22Rv1 (cell line): Measurements from ENCODE around the gene ASB15.

Experiments used
- H3K27ac ChIP-seq: fragments of 450-650 bp; 2 replicates; pipeline ENCODE4 v1.5.1; 2017
- ZFX ChIP-seq: fragments of 450-650 bp; IDR thresholded peaks from 2 replicates; pipeline ENCODE4 v1.6.1; 2017; ENCODE audit warnings: antibody characterized with exemption, borderline replicate concordance
- TF ChIP-seq, protein P1 (sequence below): fragments of 450-650 bp; IDR thresholded peaks from 2 replicates; pipeline ENCODE4 v1.5.1; 2017; ENCODE audit warnings: mild to moderate bottlenecking

Gene ASB15

DNA sequence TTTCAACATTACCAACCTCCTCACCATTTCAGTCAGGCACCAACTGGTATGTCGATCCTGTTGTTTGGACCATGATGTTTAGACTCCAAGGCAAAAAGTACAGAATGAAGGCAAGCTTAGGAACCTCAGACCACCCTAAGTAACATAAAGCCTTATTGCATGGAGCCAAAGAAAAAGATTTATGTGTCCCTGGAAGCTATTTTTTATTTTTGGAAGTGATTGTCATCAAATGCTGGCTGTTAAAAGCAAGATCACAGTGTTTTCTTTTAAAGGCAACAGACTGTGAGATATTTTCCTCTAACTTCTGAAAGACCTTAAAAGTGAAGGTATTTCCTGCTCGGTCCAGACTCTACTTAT is 8.2 kb downstream of the ASB15 start:
- no peak overlapping the region for H3K27ac ChIP-seq

DNA sequence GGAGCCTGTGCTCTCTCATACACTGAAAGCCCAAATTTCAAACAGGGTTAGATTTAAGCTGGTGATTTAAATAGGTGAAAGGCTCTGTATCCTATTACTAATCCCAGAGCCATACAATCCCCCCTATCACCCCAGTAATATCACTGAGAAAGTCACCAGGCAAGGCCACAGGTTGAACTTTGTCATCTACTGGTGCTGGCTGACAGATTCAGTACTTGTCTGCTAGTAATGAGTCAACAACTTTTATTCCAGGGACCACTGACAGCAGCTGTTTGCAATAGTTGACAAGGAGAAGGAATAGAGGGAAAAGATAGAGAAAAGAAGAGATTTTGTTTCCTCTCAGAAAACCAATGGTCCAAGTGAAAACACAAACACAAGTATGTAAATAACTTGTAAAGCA is 10.4 kb downstream of the ASB15 start:
- TF ChIP-seq ZFX: no peak
- TF ChIP-seq, protein P1, sequence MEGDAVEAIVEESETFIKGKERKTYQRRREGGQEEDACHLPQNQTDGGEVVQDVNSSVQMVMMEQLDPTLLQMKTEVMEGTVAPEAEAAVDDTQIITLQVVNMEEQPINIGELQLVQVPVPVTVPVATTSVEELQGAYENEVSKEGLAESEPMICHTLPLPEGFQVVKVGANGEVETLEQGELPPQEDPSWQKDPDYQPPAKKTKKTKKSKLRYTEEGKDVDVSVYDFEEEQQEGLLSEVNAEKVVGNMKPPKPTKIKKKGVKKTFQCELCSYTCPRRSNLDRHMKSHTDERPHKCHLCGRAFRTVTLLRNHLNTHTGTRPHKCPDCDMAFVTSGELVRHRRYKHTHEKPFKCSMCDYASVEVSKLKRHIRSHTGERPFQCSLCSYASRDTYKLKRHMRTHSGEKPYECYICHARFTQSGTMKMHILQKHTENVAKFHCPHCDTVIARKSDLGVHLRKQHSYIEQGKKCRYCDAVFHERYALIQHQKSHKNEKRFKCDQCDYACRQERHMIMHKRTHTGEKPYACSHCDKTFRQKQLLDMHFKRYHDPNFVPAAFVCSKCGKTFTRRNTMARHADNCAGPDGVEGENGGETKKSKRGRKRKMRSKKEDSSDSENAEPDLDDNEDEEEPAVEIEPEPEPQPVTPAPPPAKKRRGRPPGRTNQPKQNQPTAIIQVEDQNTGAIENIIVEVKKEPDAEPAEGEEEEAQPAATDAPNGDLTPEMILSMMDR: no peak
- H3K27ac ChIP-seq: no peak overlapping the region

More for the DNA sequence above, 8.2 kb downstream of the ASB15 start:
- no peak for TF ChIP-seq ZFX
- TF ChIP-seq, protein P1: no peak

DNA sequence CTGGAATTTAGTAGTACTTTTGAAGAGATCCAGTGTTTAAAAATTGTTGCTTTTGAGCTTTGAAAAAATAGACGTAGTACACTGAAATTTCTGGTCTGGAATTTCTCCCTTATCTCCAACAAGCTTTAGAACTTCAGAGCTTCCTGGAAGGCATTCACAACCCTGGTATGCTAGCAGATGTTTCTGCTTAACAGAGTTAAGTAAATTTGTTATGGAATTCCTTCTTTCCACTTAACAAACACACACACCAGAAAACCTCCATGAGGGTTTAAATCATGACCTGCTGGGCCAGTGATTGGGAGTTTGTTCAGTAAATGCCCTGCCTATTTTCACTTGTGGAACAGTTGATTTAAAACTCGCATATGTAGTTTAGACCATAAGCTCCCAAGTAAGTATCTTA is 13.7 kb downstream of the ASB15 start:
- TF ChIP-seq, protein P1: no peak
- no peak for TF ChIP-seq ZFX
- no peak overlapping the region for H3K27ac ChIP-seq

DNA sequence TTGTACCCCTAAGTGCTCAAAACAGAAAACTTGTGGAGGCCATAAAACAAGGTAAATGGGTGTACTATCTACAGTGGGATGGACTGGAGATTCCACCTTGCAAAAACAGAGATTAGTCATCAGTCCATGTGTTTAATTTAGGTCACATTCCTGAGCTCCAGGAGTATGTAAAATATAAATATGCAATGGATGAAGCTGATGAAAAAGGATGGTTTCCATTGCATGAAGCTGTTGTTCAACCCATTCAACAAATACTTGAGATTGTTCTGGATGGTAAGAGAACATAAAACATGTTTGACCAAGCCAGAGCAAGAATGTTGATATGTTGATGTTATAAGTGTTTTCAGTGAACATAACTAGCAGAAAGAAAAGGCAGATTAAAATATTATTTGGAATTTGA is 14.6 kb downstream of the ASB15 start:
- no peak overlapping the region for H3K27ac ChIP-seq
- TF ChIP-seq, protein P1: no peak
- no peak for TF ChIP-seq ZFX

DNA sequence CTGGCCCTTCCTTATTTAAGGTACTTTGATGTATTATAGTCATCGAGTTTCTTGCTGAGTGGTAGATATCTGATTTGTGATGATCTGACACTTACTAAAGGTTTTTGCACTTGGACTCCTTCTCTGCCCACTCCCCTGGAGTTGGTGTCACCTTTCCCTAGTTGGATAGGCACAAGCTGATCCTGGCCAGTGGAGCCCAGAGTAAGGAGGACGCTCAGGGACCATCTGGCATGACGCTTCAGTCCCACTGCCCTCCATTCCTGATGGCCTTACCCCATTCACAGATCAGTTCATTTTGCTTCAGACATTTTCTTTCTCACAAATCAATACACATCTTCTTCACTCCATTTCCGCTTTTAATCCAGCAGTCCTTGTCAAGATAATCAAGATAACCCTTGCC is 20.1 kb downstream of the ASB15 start:
- no peak for TF ChIP-seq ZFX
- TF ChIP-seq, protein P1: no peak
- H3K27ac ChIP-seq: no peak overlapping the region; the same call in 1 of the 2 replicates

DNA sequence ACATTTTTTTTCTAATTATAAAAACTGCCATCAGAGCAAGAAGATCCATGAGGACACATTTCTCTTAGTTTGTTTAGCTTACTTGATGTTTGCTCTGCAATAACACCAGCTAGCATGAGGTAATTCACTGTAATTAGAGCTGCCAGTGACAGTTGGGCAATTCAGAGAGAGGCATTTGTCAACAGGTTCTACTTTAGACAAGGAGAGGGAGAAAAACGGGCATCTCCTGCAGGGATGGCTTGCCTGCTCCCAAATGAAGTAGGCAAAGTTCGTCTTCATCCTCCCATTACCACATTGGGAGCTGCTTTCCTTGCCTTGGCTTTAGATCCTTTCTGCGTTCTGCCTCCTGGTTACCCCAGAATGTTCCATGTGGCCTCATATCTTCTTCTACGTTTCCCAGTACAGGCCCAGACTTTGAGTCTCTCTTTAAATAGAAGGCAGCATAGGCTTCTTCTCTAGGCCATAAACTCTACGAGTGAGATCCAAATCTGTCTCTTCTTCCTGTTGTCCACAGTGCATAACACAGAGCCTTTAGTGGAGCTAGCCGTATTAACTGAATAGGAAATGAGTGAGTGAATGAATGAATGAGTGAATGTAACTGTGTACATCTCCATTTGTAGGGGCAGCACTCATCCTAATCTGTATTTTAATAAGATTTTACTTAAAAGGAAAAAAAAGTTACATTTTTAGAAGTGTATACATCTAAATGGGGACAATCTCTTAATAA is 21.2 kb downstream of the ASB15 start:
- peak overlapping the region; percentile 76 for H3K27ac ChIP-seq
- TF ChIP-seq, protein P1: no peak
- TF ChIP-seq ZFX: no peak

DNA sequence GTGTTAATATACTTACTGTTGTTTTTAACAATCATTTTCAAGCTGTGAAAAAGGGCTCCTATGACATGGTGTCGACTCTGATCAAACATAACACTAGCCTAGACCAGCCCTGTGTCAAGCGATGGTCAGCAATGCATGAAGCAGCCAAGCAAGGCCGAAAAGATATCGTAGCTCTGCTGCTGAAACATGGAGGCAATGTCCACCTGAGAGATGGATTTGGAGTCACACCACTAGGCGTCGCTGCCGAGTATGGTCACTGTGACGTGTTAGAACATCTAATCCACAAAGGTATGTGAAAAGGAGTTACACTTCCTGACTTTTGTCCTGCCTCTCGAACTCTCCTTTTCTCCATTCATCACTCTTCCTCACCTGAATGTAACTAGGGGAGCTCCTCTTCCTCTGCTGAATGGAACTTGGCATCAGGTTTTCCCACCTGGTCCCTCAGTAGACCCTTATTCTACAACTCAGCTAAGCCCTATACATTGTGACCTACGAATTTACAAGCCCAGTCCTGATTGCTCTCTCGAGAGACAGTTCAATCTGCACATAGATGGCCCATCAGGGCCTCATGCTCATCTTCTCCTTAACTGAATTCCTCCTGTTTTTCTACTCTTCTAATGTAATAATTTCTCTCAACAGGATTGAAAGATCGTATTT is 23.0 kb downstream of the ASB15 start:
- H3K27ac ChIP-seq: no peak overlapping the region
- TF ChIP-seq, protein P1: peak; percentile 97
- TF ChIP-seq ZFX: no peak
